ENCODE data around the gene LRRC4C.

- TF ChIP-seq, protein P1, sequence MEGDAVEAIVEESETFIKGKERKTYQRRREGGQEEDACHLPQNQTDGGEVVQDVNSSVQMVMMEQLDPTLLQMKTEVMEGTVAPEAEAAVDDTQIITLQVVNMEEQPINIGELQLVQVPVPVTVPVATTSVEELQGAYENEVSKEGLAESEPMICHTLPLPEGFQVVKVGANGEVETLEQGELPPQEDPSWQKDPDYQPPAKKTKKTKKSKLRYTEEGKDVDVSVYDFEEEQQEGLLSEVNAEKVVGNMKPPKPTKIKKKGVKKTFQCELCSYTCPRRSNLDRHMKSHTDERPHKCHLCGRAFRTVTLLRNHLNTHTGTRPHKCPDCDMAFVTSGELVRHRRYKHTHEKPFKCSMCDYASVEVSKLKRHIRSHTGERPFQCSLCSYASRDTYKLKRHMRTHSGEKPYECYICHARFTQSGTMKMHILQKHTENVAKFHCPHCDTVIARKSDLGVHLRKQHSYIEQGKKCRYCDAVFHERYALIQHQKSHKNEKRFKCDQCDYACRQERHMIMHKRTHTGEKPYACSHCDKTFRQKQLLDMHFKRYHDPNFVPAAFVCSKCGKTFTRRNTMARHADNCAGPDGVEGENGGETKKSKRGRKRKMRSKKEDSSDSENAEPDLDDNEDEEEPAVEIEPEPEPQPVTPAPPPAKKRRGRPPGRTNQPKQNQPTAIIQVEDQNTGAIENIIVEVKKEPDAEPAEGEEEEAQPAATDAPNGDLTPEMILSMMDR (IDR thresholded peaks at IDR 0.05; ENCODE audit: poor library complexity, severe bottlenecking): no peak
- no peak for TF ChIP-seq EZH2 (IDR thresholded peaks at IDR 0.05; ENCODE audit: borderline replicate concordance, insufficient read depth, low read length, poor library complexity, severe bottlenecking)
- TF ChIP-seq POLR2AphosphoS5 (IDR thresholded peaks at IDR 0.05): no peak
- TF ChIP-seq, protein P2, sequence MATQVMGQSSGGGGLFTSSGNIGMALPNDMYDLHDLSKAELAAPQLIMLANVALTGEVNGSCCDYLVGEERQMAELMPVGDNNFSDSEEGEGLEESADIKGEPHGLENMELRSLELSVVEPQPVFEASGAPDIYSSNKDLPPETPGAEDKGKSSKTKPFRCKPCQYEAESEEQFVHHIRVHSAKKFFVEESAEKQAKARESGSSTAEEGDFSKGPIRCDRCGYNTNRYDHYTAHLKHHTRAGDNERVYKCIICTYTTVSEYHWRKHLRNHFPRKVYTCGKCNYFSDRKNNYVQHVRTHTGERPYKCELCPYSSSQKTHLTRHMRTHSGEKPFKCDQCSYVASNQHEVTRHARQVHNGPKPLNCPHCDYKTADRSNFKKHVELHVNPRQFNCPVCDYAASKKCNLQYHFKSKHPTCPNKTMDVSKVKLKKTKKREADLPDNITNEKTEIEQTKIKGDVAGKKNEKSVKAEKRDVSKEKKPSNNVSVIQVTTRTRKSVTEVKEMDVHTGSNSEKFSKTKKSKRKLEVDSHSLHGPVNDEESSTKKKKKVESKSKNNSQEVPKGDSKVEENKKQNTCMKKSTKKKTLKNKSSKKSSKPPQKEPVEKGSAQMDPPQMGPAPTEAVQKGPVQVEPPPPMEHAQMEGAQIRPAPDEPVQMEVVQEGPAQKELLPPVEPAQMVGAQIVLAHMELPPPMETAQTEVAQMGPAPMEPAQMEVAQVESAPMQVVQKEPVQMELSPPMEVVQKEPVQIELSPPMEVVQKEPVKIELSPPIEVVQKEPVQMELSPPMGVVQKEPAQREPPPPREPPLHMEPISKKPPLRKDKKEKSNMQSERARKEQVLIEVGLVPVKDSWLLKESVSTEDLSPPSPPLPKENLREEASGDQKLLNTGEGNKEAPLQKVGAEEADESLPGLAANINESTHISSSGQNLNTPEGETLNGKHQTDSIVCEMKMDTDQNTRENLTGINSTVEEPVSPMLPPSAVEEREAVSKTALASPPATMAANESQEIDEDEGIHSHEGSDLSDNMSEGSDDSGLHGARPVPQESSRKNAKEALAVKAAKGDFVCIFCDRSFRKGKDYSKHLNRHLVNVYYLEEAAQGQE (IDR thresholded peaks at IDR 0.05; ENCODE audit: borderline replicate concordance): no peak
- TF ChIP-seq EP300 (conservative IDR thresholded peaks at IDR 0.05; ENCODE audit: poor library complexity, severe bottlenecking): no peak
Observed at GRCh38 chr11:40508303-40508702, 951.1 kb downstream of the LRRC4C start.

All from neural cell (in vitro differentiated cells).